SK-N-SH (cell line): Measurements from ENCODE around the gene LAMC2. TPM values are rescaled to one million over a fixed set of nuclear protein-coding genes. Genes with fewer than 3 reads are reported as not detected.

ENCODE experiments used
- CTCF ChIA-PET: fragments of 300-600, 350-600 bp; formaldehyde crosslinking; extraction: SDS; loops from one replicate; lab custom pipeline; 2021; lab: Yijun Ruan, JAX
- POLR2A ChIA-PET: fragments of 350-600 bp; sonication (Branson Sonifier 250); formaldehyde crosslinking; extraction: SDS; loops from one replicate; lab custom pipeline; 2020; ENCODE audit warnings: antibody characterized with exemption, inconsistent platforms; lab: Yijun Ruan, JAX
- DNase-seq: peaks from one replicate; pipeline ENCODE4 v3.0.0; 2012
- H2AFZ ChIP-seq: fragments of 200-600 bp; sonication (generic); 2 replicates; pipeline ENCODE4 v1.8.1; 2016; ENCODE audit warnings: antibody characterized with exemption, mild to moderate bottlenecking, low read depth
- H3F3A ChIP-seq: fragments of 200-600 bp; sonication (generic); replicated peaks from 2 replicates; pipeline ENCODE3; 2016; ENCODE audit warnings: antibody characterized with exemption, mild to moderate bottlenecking; ENCODE audit not compliant: insufficient read depth
- H3K27ac ChIP-seq, 2 experiments: fragments of 200-500 bp in 1 of 2; fragments of 200-600 bp in 1 of 2; sonication (Bioruptor generic) in 1 of 2; sonication (generic), shearing (Covaris generic) in 1 of 2; 2 replicates each; pipeline versions ENCODE4 v1.5.1 to v1.6.1; 2014 to 2016; ENCODE audit warnings: low read depth in 2 of 2, inconsistent platforms in 1 of 2, low read length in 1 of 2, mild to moderate bottlenecking in 1 of 2, mixed read lengths in 1 of 2
- H3K27me3 ChIP-seq: fragments of 200-600 bp; sonication (generic), shearing (Covaris generic); 2 replicates; pipeline ENCODE4 v1.6.1; 2016; ENCODE audit warnings: mixed run types; ENCODE audit not compliant: insufficient read depth
- H3K36me3 ChIP-seq, 2 experiments: fragments of 200-500 bp in 1 of 2; fragments of 200-600 bp in 1 of 2; sonication (Bioruptor generic) in 1 of 2; sonication (generic) in 1 of 2; replicated peaks in 1 of 2; 2 replicates each; pipeline versions ENCODE3 to v1.5.1; 2014 to 2016; ENCODE audit warnings: low read length in 1 of 2, mild to moderate bottlenecking in 1 of 2; ENCODE audit not compliant: insufficient read depth in 2 of 2, control insufficient read depth in 1 of 2
- H3K4me1 ChIP-seq, 2 experiments: fragments of 200-500 bp in 1 of 2; fragments of 200-600 bp in 1 of 2; sonication (Bioruptor generic) in 1 of 2; sonication (generic), shearing (Covaris generic) in 1 of 2; 2 replicates each; pipeline versions ENCODE4 v1.5.1 to v1.6.1; 2014 to 2016; ENCODE audit warnings: low read depth in 1 of 2, low read length in 1 of 2, mixed run types in 1 of 2; ENCODE audit not compliant: insufficient read depth in 2 of 2, control insufficient read depth in 1 of 2
- H3K4me2 ChIP-seq: fragments of 200-600 bp; sonication (generic), shearing (Covaris generic); 2 replicates; pipeline ENCODE4 v1.6.1; 2017; ENCODE audit warnings: mixed run types
- H3K4me3 ChIP-seq, 2 experiments: fragments of 200-500 bp in 1 of 2; fragments of 200-600 bp in 1 of 2; sonication (Bioruptor generic) in 1 of 2; sonication (generic), shearing (Covaris generic) in 1 of 2; 2 replicates each; pipeline versions ENCODE4 v1.5.1 to v1.8.1; 2014 to 2016; ENCODE audit warnings: low read depth in 2 of 2, inconsistent platforms in 1 of 2, low read length in 1 of 2, mild to moderate bottlenecking in 1 of 2, mixed read lengths in 1 of 2, moderate library complexity in 1 of 2
- H3K79me2 ChIP-seq: fragments of 200-600 bp; sonication (generic); 2 replicates; pipeline ENCODE4 v1.8.1; 2017; ENCODE audit warnings: mild to moderate bottlenecking; ENCODE audit not compliant: insufficient read depth
- H3K9ac ChIP-seq: fragments of 200-600 bp; sonication (generic); 2 replicates; pipeline ENCODE4 v1.6.1; 2017; ENCODE audit warnings: mixed run types
- H3K9me2 ChIP-seq: fragments of 200-600 bp; sonication (generic); 2 replicates; pipeline ENCODE4 v1.6.1; 2017; ENCODE audit warnings: mixed run types
- H3K9me3 ChIP-seq: fragments of 200-600 bp; sonication (generic); 2 replicates; pipeline ENCODE4 v1.6.1; 2017; ENCODE audit warnings: mixed run types, mild to moderate bottlenecking, moderate library complexity
- H4K20me1 ChIP-seq: fragments of 200-600 bp; sonication (generic); 2 replicates; pipeline ENCODE4 v1.6.1; 2017; ENCODE audit warnings: mild to moderate bottlenecking, mixed run types; ENCODE audit not compliant: insufficient read depth
- CHD2 ChIP-seq: fragments of 150-350 bp; IDR thresholded peaks from 2 replicates; pipeline ENCODE4 v1.6.1; 2018; ENCODE audit warnings: low read length; ENCODE audit not compliant: partially characterized antibody
- CTCF ChIP-seq: fragments of 200-600 bp; sonication (generic); IDR thresholded peaks from 2 replicates; pipeline ENCODE4 v1.6.1; 2017; ENCODE audit warnings: antibody characterized with exemption, mild to moderate bottlenecking, moderate library complexity
- ELF1 ChIP-seq: IDR thresholded peaks from 2 replicates; pipeline ENCODE4 v1.4.0; 2012
- EZH2phosphoT487 ChIP-seq: fragments of 200-600 bp; sonication (generic); IDR thresholded peaks from 2 replicates; pipeline ENCODE4 v1.6.1; 2017; ENCODE audit warnings: low read depth, mixed run types, mild to moderate bottlenecking, antibody characterized with exemption, moderate library complexity, borderline replicate concordance
- FOSL2 ChIP-seq: IDR thresholded peaks from 2 replicates; pipeline ENCODE4 v1.4.0; 2012; ENCODE audit warnings: low read depth, mild to moderate bottlenecking, moderate library complexity, borderline replicate concordance
- FOXJ3 ChIP-seq: sonication (generic); formaldehyde crosslinking; IDR thresholded peaks from 2 replicates; pipeline ENCODE4 v1.5.1; 2020; ENCODE audit warnings: mild to moderate bottlenecking, missing genetic modification reagents
- GABPA ChIP-seq: IDR thresholded peaks from 2 replicates; pipeline ENCODE4 v1.4.0; 2012; ENCODE audit warnings: low read depth, mild to moderate bottlenecking
- GATA2 ChIP-seq: sonication (generic); formaldehyde crosslinking; IDR thresholded peaks from 2 replicates; pipeline ENCODE4 v1.5.0; 2020; ENCODE audit warnings: mild to moderate bottlenecking, missing genetic modification reagents
- IRF3 ChIP-seq: fragments of 150-350 bp; IDR thresholded peaks from 2 replicates; pipeline ENCODE4 v1.6.1; 2016; ENCODE audit warnings: mild to moderate bottlenecking, low read depth, low read length
- JUND ChIP-seq: IDR thresholded peaks from 2 replicates; pipeline ENCODE4 v1.4.0; 2012
- MXI1 ChIP-seq: IDR thresholded peaks from 2 replicates; pipeline ENCODE4 v1.6.1; 2012; ENCODE audit warnings: mild to moderate bottlenecking, low read depth, low read length, improper control_type of control experiment
- NRF1 ChIP-seq: IDR thresholded peaks from 2 replicates; pipeline ENCODE4 v1.6.1; 2012; ENCODE audit warnings: low read depth, mild to moderate bottlenecking, low read length
- POLR2AphosphoS5 ChIP-seq: IDR thresholded peaks from 2 replicates; pipeline ENCODE4 v1.6.1; 2012; ENCODE audit warnings: low read depth, low read length
- RFX5 ChIP-seq: IDR thresholded peaks from 2 replicates; pipeline ENCODE4 v1.6.1; 2012; ENCODE audit warnings: mild to moderate bottlenecking, improper control_type of control experiment, low read length
- SIN3A ChIP-seq: IDR thresholded peaks from 2 replicates; pipeline ENCODE4 v1.6.1; 2012; ENCODE audit warnings: low read depth, mild to moderate bottlenecking, low read length, moderate library complexity, borderline replicate concordance
- SMC3 ChIP-seq: IDR thresholded peaks from 2 replicates; pipeline ENCODE4 v1.6.1; 2012; ENCODE audit warnings: low read depth, low read length, improper control_type of control experiment
- TAF1 ChIP-seq: IDR thresholded peaks from 2 replicates; pipeline ENCODE4 v1.6.1; 2012; ENCODE audit warnings: low read depth, mild to moderate bottlenecking, low read length, moderate library complexity, borderline replicate concordance
- TEAD4 ChIP-seq: IDR thresholded peaks from 2 replicates; pipeline ENCODE4 v1.4.0; 2012; ENCODE audit warnings: mild to moderate bottlenecking, borderline replicate concordance; ENCODE audit not compliant: insufficient read depth
- YY1 ChIP-seq: IDR thresholded peaks from 2 replicates; pipeline ENCODE4 v1.4.0; 2012; ENCODE audit warnings: low read depth, mild to moderate bottlenecking
- ZBTB33 ChIP-seq: IDR thresholded peaks from 2 replicates; pipeline ENCODE4 v1.4.0; 2012; ENCODE audit warnings: low read depth, borderline replicate concordance
- WGBS: methylation state at CpG from one replicate; pipeline ENCODE4 v1.1.6; 2017; ENCODE audit warnings: low lambda C conversion rate; 5-methylcytosine and 5-hydroxymethylcytosine counted together
- polyA plus RNA-seq, 3 experiments: library from polyadenylated mRNA; depleted of rRNA; stranded (reverse); fragments of >200 nt; gene quantifications; 2 replicates each; pipeline ENCODE4 v1.2.3, GENCODE V29; 2012

The LAMC2 gene
- polyA plus RNA-seq, 1 of the 3 experiments (the other 2 are of a cell fraction), result 0.15 TPM

- POLR2A ChIA-PET, result no interaction called here
- Histone ChIP-seq H3K9me3 (no peaks in the 10 kb centered on the region), H3K27me3 (no peaks in the 10 kb centered on the region), H2AFZ (no peak overlapping the region), H4K20me1 (no peaks in the 10 kb centered on the region), H3F3A (peaks cover 21% of the 10 kb centered on the region), H3K9me2 (no peaks in the 10 kb centered on the region), H3K4me3 (no peak overlapping the region), H3K4me2 (no peak overlapping the region), H3K27ac (no peak overlapping the region), H3K4me1 (peaks cover 0 to 18% of the 10 kb centered on the region in 2 experiments), H3K36me3 (no peaks in the 10 kb centered on the region), H3K9ac (no peak overlapping the region), H3K79me2 (no peaks in the 10 kb centered on the region)
- 61% methylated on average over 3 of the region's 3 CpGs for WGBS
- CTCF ChIA-PET, result no interaction called here
- DNase-seq, result no peak
- TF ChIP-seq CTCF, result no peak
- TF ChIP-seq EZH2phosphoT487, result no peak
- TF ChIP-seq GATA2 (CRISPR knock-in tag), result no peak
- TF ChIP-seq NRF1, result no peak
These were observed 24.7 kb upstream of the LAMC2 start for GRCh38 chr1:183161391-183161790.

GRCh38 chr1:183163316-183163715 lies 22.7 kb upstream of the LAMC2 start:
- no peaks in the 10 kb centered on the region for H3K27me3 ChIP-seq
- ChIA-PET POLR2A (no interaction called here), CTCF (interaction anchor here (0.6 kb wide), 1 partner anchor 139 kb away, joined by 3 read pairs; no protein-coding TSS in a partner anchor)
- H3K4me1 ChIP-seq, result peaks cover 0 to 18% of the 10 kb centered on the region in 2 experiments
- WGBS, result 48% methylated on average over 3 of the region's 3 CpGs
- H3K79me2 ChIP-seq, result no peaks in the 10 kb centered on the region
- no peaks in the 10 kb centered on the region for H3K36me3 ChIP-seq
- H3K9me2 ChIP-seq, result no peaks in the 10 kb centered on the region
- H3F3A ChIP-seq, result peaks cover 21% of the 10 kb centered on the region
- H3K9ac ChIP-seq, result peak overlapping the region; percentile 47; the same call in 1 of the 2 replicates
- H3K9me3 ChIP-seq, result no peaks in the 10 kb centered on the region
- peak overlapping the region in 1 of 2 experiments; percentile 78; a peak in 3 of 4 replicates for H3K27ac ChIP-seq
- DNase-seq, result no peak
- no peak overlapping the region for H2AFZ ChIP-seq
- no peaks in the 10 kb centered on the region for H4K20me1 ChIP-seq
- H3K4me3 ChIP-seq, result no peak overlapping the region
- peak overlapping the region; percentile 46 for H3K4me2 ChIP-seq
- TF ChIP-seq ZBTB33 (no peak), NRF1 (no peak), JUND (peak; percentile 74), FOSL2 (peak; percentile 91), CHD2 (no peak), TEAD4 (0 out of 2 replicates have a peak, but pooled peaks have one; percentile 12), GATA2 (CRISPR knock-in tag) (no peak), ELF1 (no peak), CTCF (no peak), RFX5 (no peak), MXI1 (no peak), FOXJ3 (CRISPR knock-in tag) (no peak), POLR2AphosphoS5 (peak; percentile 28; the same call in 1 of the 2 replicates), IRF3 (no peak), YY1 (no peak), SMC3 (no peak), SIN3A (no peak), GABPA (no peak), TAF1 (no peak)
